ENCODE data around the gene CHCHD4. TPM values are rescaled to one million over a fixed set of nuclear protein-coding genes. Genes with fewer than 3 reads are reported as not detected.
A peak's percentile ranks its signal among the peaks of the same experiment; 100 is the strongest.

Gene CHCHD4
- total and polyA plus RNA-seq, 10 donors: 8.4 to 17.1 (median 9.9) TPM

- 74 to 87% (median 78%) methylated on average over 5 of the region's 5 CpGs for whole genome bisulfite sequencing, 5 donors
- Histone ChIP-seq H3K27ac (peak overlapping the region in 4 of 8 donors; percentile 54 to 96 (median 93)), H3K4me1 (peaks cover 22 to 56% (median 49%) of the 10 kb centered on the region in 6 donors), H3K27me3 (replicated peaks in 1 of 7) (no peaks in the 10 kb centered on the region), H3K36me3 (peaks cover under 1 to 55% (median 35%) of the 10 kb centered on the region in 6 donors), H3K4me3 (peak overlapping the region in 2 of 8 donors; percentile 91 to 93), H3K9me3 (no peaks in the 10 kb centered on the region)
- TF ChIP-seq POLR2A (IDR thresholded peaks at IDR 0.05) (no peak), POLR2AphosphoS5 (IDR thresholded peaks at IDR 0.05) (no peak), CTCF (IDR thresholded peaks at IDR 0.05 in 8 of 11, conservative IDR thresholded peaks at IDR 0.05 in 3 of 11) (no peak)
- intact Hi-C loops (cut with DNase I; ENCODE audit: low total_unique reads): loop anchor here (10.0 kb wide), 1 partner anchor 232 kb away; no protein-coding TSS in a partner anchor
- no peak for DNase-seq
Measured at GRCh38 chr3:14126887-14127505, 2.3 kb upstream of the CHCHD4 start.

GRCh38 chr3:14126017-14126886, 1.6 kb upstream of the CHCHD4 start:
- no peak for TF ChIP-seq POLR2A (IDR thresholded peaks at IDR 0.05)
- TF ChIP-seq CTCF (IDR thresholded peaks at IDR 0.05 in 8 of 11, conservative IDR thresholded peaks at IDR 0.05 in 3 of 11): no peak
- no peak for TF ChIP-seq POLR2AphosphoS5 (IDR thresholded peaks at IDR 0.05)
- no peak for DNase-seq
- Histone ChIP-seq H3K4me1 (peaks cover 22 to 54% (median 49%) of the 10 kb centered on the region in 6 donors), H3K9me3 (no peaks in the 10 kb centered on the region), H3K27me3 (replicated peaks in 1 of 7) (no peaks in the 10 kb centered on the region), H3K4me3 (peak overlapping the region; percentile 84 to 98 (median 94)), H3K27ac (peak overlapping the region in 6 of 8 donors; percentile 90 to 96 (median 93)), H3K36me3 (peaks cover 0 to 55% (median 29%) of the 10 kb centered on the region in 6 donors)
- 58 to 79% (median 68%) methylated on average over 7 to 11 of the region's 11 CpGs for WGBS, 5 donors
- intact Hi-C loops (cut with DNase I; ENCODE audit: low total_unique reads): loop anchor here (10.0 kb wide), 1 partner anchor 231 kb away; no protein-coding TSS in a partner anchor

- 0 to 1% (median 0%) methylated on average over 30 to 44 of the region's 44 CpGs for WGBS, 5 donors
Measured at GRCh38 chr3:14125193-14126016, 735 bp upstream of the CHCHD4 start.

More at GRCh38 chr3:14125193-14126016, 735 bp upstream of the CHCHD4 start:
- TF ChIP-seq POLR2A (IDR thresholded peaks at IDR 0.05) (no peak), CTCF (IDR thresholded peaks at IDR 0.05 in 8 of 11, conservative IDR thresholded peaks at IDR 0.05 in 3 of 11) (no peak), POLR2AphosphoS5 (IDR thresholded peaks at IDR 0.05) (no peak)
- H3K27me3 ChIP-seq (replicated peaks in 1 of 7): no peaks in the 10 kb centered on the region
- peak overlapping the region; percentile 66 to 96 (median 92) for H3K27ac ChIP-seq
- DNase-seq: no peak
- peak overlapping the region; percentile 84 to 98 (median 94) for H3K4me3 ChIP-seq
- H3K4me1 ChIP-seq: peaks cover 22 to 51% (median 48%) of the 10 kb centered on the region in 6 donors
- intact Hi-C loops (cut with DNase I; ENCODE audit: low total_unique reads): loop anchor here (10.0 kb wide), 1 partner anchor 231 kb away; no protein-coding TSS in a partner anchor
- H3K36me3 ChIP-seq: peaks cover 0 to 55% (median 22%) of the 10 kb centered on the region in 6 donors
- H3K9me3 ChIP-seq: no peaks in the 10 kb centered on the region

Data from spleen (tissue), 11 donors.